ENCODE data around the gene BIRC3. TPM values are rescaled to one million over a fixed set of nuclear protein-coding genes. Genes with fewer than 3 reads are reported as not detected.

The BIRC3 gene
- total and polyA plus RNA-seq, 2 of the 4 experiments (the other 2 are of a cell fraction): 2.2 to 5.0 TPM

- no peak overlapping the region for H3K14ac ChIP-seq (replicated peaks; ENCODE audit: low read depth, low read length)
- H2BK120ac ChIP-seq (ENCODE audit: low read depth, low read length): no peak overlapping the region
- H3K27me3 ChIP-seq (ENCODE audit: control insufficient read depth, insufficient read depth, low read length): no peaks in the 10 kb centered on the region
- no peak overlapping the region for H4K8ac ChIP-seq (ENCODE audit: low read depth in 2 of 2, low read length in 2 of 2)
- peaks cover 5% of the 10 kb centered on the region; the same call in 1 of the 2 replicates for H3K9me1 ChIP-seq (ENCODE audit: insufficient read depth, low read length)
- ChIA-PET CTCF (interaction anchor here (1.0 to 1.2 kb wide), 2 partner anchors 9 to 11 kb away, joined by 3 read pairs; no protein-coding TSS in a partner anchor), POLR2A (ENCODE audit: unreplicated experiment) (no interaction called here)
- no CpG with 5 or more reads among the region's 4 CpGs for WGBS, 2 experiments (ENCODE audit: extremely low coverage in 2 of 2, insufficient read length in 1 of 2)
- H2AK9ac ChIP-seq (replicated peaks; ENCODE audit: low read depth, low read length, poor library complexity): no peak overlapping the region
- H3K4me3 ChIP-seq (ENCODE audit: insufficient read depth, low read depth, low read length): no peak overlapping the region
- H4K5ac ChIP-seq (ENCODE audit: low read depth, low read length): no peak overlapping the region
- intact Hi-C loops (cut with micrococcal nuclease): no loop called here
- H3K4me1 ChIP-seq (ENCODE audit: control insufficient read depth, insufficient read depth, low read length): peaks cover 6% of the 10 kb centered on the region
- TF ChIP-seq BHLHE40 (IDR thresholded peaks at IDR 0.05; ENCODE audit: low read depth, low read length) (no peak), ELK1 (IDR thresholded peaks at IDR 0.05; ENCODE audit: borderline replicate concordance, low read depth, low read length) (no peak), CTCF (conservative IDR thresholded peaks at IDR 0.05; ENCODE audit: low read depth, low read length) (no peak), MAFK (IDR thresholded peaks at IDR 0.05; ENCODE audit: low read depth, low read length) (no peak), MXI1 (IDR thresholded peaks at IDR 0.05; ENCODE audit: borderline replicate concordance, low read depth, low read length) (no peak), NFE2L2 (IDR thresholded peaks at IDR 0.05; ENCODE audit: low read depth, low read length) (no peak), RFX5 (IDR thresholded peaks at IDR 0.05; ENCODE audit: low read depth, low read length) (no peak), RCOR1 (IDR thresholded peaks at IDR 0.05; ENCODE audit: insufficient replicate concordance, low read length) (no peak), POLR2A (IDR thresholded peaks at IDR 0.05; ENCODE audit: low read depth, low read length) (no peak), FOS (IDR thresholded peaks at IDR 0.05; ENCODE audit: low read depth, low read length) (no peak), CHD1 (IDR thresholded peaks at IDR 0.05; ENCODE audit: low read depth, low read length) (no peak), CEBPB (IDR thresholded peaks at IDR 0.05; ENCODE audit: low read depth, low read length) (no peak), SMC3 (IDR thresholded peaks at IDR 0.05; ENCODE audit: low read depth, low read length) (no peak), RAD21 (IDR thresholded peaks at IDR 0.05; ENCODE audit: low read length) (no peak)
- TF ChIP-seq, protein P1, sequence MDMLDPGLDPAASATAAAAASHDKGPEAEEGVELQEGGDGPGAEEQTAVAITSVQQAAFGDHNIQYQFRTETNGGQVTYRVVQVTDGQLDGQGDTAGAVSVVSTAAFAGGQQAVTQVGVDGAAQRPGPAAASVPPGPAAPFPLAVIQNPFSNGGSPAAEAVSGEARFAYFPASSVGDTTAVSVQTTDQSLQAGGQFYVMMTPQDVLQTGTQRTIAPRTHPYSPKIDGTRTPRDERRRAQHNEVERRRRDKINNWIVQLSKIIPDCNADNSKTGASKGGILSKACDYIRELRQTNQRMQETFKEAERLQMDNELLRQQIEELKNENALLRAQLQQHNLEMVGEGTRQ (IDR thresholded peaks at IDR 0.05; ENCODE audit: low read depth, low read length): no peak
- in situ Hi-C loops (cut with MboI; ENCODE audit: low sequenced_read_pairs): loop anchor here (25.0 kb wide), 1 partner anchor 111 kb away; no protein-coding TSS in a partner anchor
- no peak overlapping the region for H2BK15ac ChIP-seq (ENCODE audit: low read depth, low read length)
- no peak overlapping the region for H2AK5ac ChIP-seq (ENCODE audit: low read depth, low read length)
- no peaks in the 10 kb centered on the region for H3K9me3 ChIP-seq (ENCODE audit: control insufficient read depth, insufficient read depth, low read length)
- H2BK20ac ChIP-seq (ENCODE audit: low read depth, low read length): no peak overlapping the region
- H2BK5ac ChIP-seq (ENCODE audit: low read depth, low read length, poor library complexity, severe bottlenecking): no peak overlapping the region
- H4K20me1 ChIP-seq (ENCODE audit: insufficient read depth, low read length): no peaks in the 10 kb centered on the region
- DNase-seq (peak; percentile 34), ATAC-seq (ENCODE audit: low read depth) (peak; percentile 55; the same call in 1 of the 2 replicates)
- no peak overlapping the region for H3K4me2 ChIP-seq (ENCODE audit: low read depth, low read length)
- no peaks in the 10 kb centered on the region for H3K79me1 ChIP-seq (ENCODE audit: low read depth in 1 of 2, low read length in 2 of 2)
- H4K91ac ChIP-seq (ENCODE audit: insufficient read depth, low read depth, low read length): no peak overlapping the region
- H3K9ac ChIP-seq (ENCODE audit: low read depth, low read length): no peak overlapping the region
- no peak overlapping the region for H3K18ac ChIP-seq (ENCODE audit: low read depth, low read length)
- H3K36me3 ChIP-seq (ENCODE audit: control insufficient read depth, insufficient read depth, low read length): no peaks in the 10 kb centered on the region
- no TSS peak for BruUV-seq (replicated peaks)
- H3K56ac ChIP-seq (ENCODE audit: extremely low read depth, insufficient read depth, low read length): no peak overlapping the region
- no peak overlapping the region for H2AFZ ChIP-seq (replicated peaks; ENCODE audit: low read length, poor library complexity)
- no peak overlapping the region for H3K27ac ChIP-seq (ENCODE audit: insufficient read depth, low read length)
- H3K4ac ChIP-seq (ENCODE audit: low read depth, low read length): no peak overlapping the region
- dilution Hi-C loops (cut with HindIII; ENCODE audit: low sequenced_read_pairs, unreplicated experiment): no loop called here
- no peak overlapping the region for H3K23ac ChIP-seq (ENCODE audit: low read depth, low read length)
Observed at GRCh38 chr11:102276362-102276761, 40.9 kb upstream of the BIRC3 start.

Measured in IMR-90 (cell line).